GM23338 (cell line): ENCODE measurements around the gene CACTIN. TPM values are rescaled to one million over a fixed set of nuclear protein-coding genes. Genes with fewer than 3 reads are reported as not detected.

Experiments used
- CREB1 ChIP-seq: fragments of 250-450 bp; sonication (Bioruptor Pico); IDR thresholded peaks from 2 replicates; pipeline ENCODE4 v1.5.0; 2020; ENCODE audit warnings: low read depth, mild to moderate bottlenecking, moderate library complexity
- CTCF ChIP-seq, 2 experiments: fragments of 200-600 bp in 1 of 2; sonication (generic) in 1 of 2; conservative IDR thresholded peaks; 2 replicates each; pipeline versions ENCODE4 v1.5.1 to v1.6.1; 2016 to 2017; ENCODE audit warnings: antibody characterized with exemption in 2 of 2, low read depth in 2 of 2, mild to moderate bottlenecking in 2 of 2, moderate library complexity in 1 of 2
- ETS1 ChIP-seq: IDR thresholded peaks from 2 replicates; pipeline ENCODE4 v1.6.1; 2016; ENCODE audit warnings: antibody characterized with exemption
- JUNB ChIP-seq: IDR thresholded peaks from one replicate; pipeline ENCODE4 v1.6.1; 2016; ENCODE audit warnings: antibody characterized with exemption; ENCODE audit not compliant: unreplicated experiment
- ZNF331 ChIP-seq: fragments of 250-450 bp; sonication (Bioruptor Pico); IDR thresholded peaks from 2 replicates; pipeline ENCODE4 v1.5.0; 2020; ENCODE audit warnings: low read depth, mild to moderate bottlenecking, moderate library complexity
- ZNF462 ChIP-seq: fragments of 250-450 bp; sonication (Bioruptor Pico); IDR thresholded peaks from 2 replicates; pipeline ENCODE4 v1.5.0; 2020; ENCODE audit warnings: mild to moderate bottlenecking, moderate library complexity
- polyA plus RNA-seq: library from polyadenylated mRNA; unstranded; fragments of >200 nt; fragmentation: Nextera tagmentation; extraction: Ambion mirVana; gene quantifications from 2 replicates; pipeline ENCODE4 v1.2.1, GENCODE V29; 2016
- total RNA-seq: library from RNA; depleted of rRNA; stranded (reverse); fragments of >200 nt; shearing (Covaris generic); gene quantifications from 2 replicates; pipeline ENCODE4 v1.2.3, GENCODE V29; 2014

CACTIN gene
- total and polyA plus RNA-seq, 2 experiments from 2014 or later, result 14.3 to 47.4 TPM

- TF ChIP-seq ZNF462 (CRISPR knock-in tag) (no peak), CTCF (conservative IDR thresholded peaks at IDR 0.05; ENCODE audit: low read depth in 2 of 2) (no peak), CREB1 (CRISPR knock-in tag) (no peak), ETS1 (no peak), JUNB (no peak), ZNF331 (no peak)
Measured at GRCh38 chr19:3639479-3639878, 12.9 kb upstream of the CACTIN start (continued).
